Neural progenitor cell (in vitro differentiated cells): Measurements from ENCODE around the gene LRRC63. TPM values are rescaled to one million over a fixed set of nuclear protein-coding genes. Genes with fewer than 3 reads are reported as not detected.
A peak's percentile ranks its signal among the peaks of the same experiment; 100 is the strongest.

Source experiments
- DNase-seq: peaks from one replicate; pipeline ENCODE4 v3.0.0-alpha.2; 2016; ENCODE audit warnings: low spot score
- H2AFZ ChIP-seq: fragments of 200-600 bp; sonication (generic); replicated peaks from 2 replicates; pipeline ENCODE4 v1.6.1; 2016; ENCODE audit warnings: antibody characterized with exemption
- H3F3A ChIP-seq: fragments of 200-600 bp; sonication (generic); 2 replicates; pipeline ENCODE4 v1.6.1; 2016; ENCODE audit warnings: antibody characterized with exemption, low read depth
- H3K27ac ChIP-seq: fragments of 200-600 bp; sonication (generic); 2 replicates; pipeline ENCODE4 v1.5.1; 2016; ENCODE audit warnings: mild to moderate bottlenecking
- H3K27me3 ChIP-seq: fragments of 200-600 bp; sonication (generic); 2 replicates; pipeline ENCODE4 v1.6.1; 2016; ENCODE audit warnings: mild to moderate bottlenecking, moderate library complexity
- H3K36me3 ChIP-seq: fragments of 200-600 bp; sonication (generic); 2 replicates; pipeline ENCODE4 v1.5.1; 2016
- H3K4me1 ChIP-seq: fragments of 200-600 bp; sonication (generic); 2 replicates; pipeline ENCODE4 v1.6.1; 2016; ENCODE audit warnings: mixed run types
- H3K4me2 ChIP-seq: fragments of 200-600 bp; sonication (generic); 2 replicates; pipeline ENCODE4 v1.6.1; 2016
- H3K4me3 ChIP-seq: fragments of 200-600 bp; sonication (generic); 2 replicates; pipeline ENCODE4 v1.5.1; 2016
- H3K79me2 ChIP-seq: fragments of 200-600 bp; sonication (generic); 2 replicates; pipeline ENCODE4 v1.6.1; 2016; ENCODE audit warnings: low read depth
- H3K9ac ChIP-seq: fragments of 200-600 bp; sonication (generic); 2 replicates; pipeline ENCODE4 v1.6.1; 2016
- H3K9me3 ChIP-seq: fragments of 200-600 bp; sonication (generic); 2 replicates; pipeline ENCODE4 v1.5.1; 2016; ENCODE audit warnings: low read depth
- H4K20me1 ChIP-seq: fragments of 200-600 bp; sonication (generic); 2 replicates; pipeline ENCODE4 v1.6.1; 2016; ENCODE audit warnings: low read depth
- H3K27ac Mint-ChIP-seq: 3 replicates; pipeline ENCODE4 v1.8.0; 2021; ENCODE audit warnings: mixed read lengths
- H3K27me3 Mint-ChIP-seq: 2 replicates; pipeline ENCODE4 v1.8.0; 2022; ENCODE audit warnings: low read depth, mild to moderate bottlenecking, inconsistent platforms, moderate library complexity, mixed read lengths; ENCODE audit not compliant: insufficient read depth
- H3K36me3 Mint-ChIP-seq: 3 replicates; pipeline ENCODE4 v1.8.0; 2021; ENCODE audit warnings: mixed read lengths
- H3K4me1 Mint-ChIP-seq: 3 replicates; pipeline ENCODE4 v1.8.0; 2021; ENCODE audit warnings: mixed read lengths
- H3K4me3 Mint-ChIP-seq: 3 replicates; pipeline ENCODE4 v1.8.0; 2021; ENCODE audit warnings: mild to moderate bottlenecking, moderate library complexity, mixed read lengths
- H3K9me3 Mint-ChIP-seq: 3 replicates; pipeline ENCODE4 v1.8.0; 2020; ENCODE audit warnings: mixed read lengths
- EZH2 ChIP-seq: fragments of 200-600 bp; sonication (generic); IDR thresholded peaks from 2 replicates; pipeline ENCODE4 v1.6.1; 2017; ENCODE audit warnings: antibody characterized with exemption, mild to moderate bottlenecking, moderate library complexity
- EZH2phosphoT487 ChIP-seq: fragments of 200-600 bp; sonication (generic); IDR thresholded peaks from 2 replicates; pipeline ENCODE4 v1.6.1; 2017; ENCODE audit warnings: antibody characterized with exemption
- total RNA-seq: library from RNA; depleted of rRNA; stranded (reverse); fragments of >200 nt; gene quantifications from 2 replicates; pipeline ENCODE4 v1.2.3, GENCODE V29; 2015; ENCODE audit warnings: low replicate concordance
- TF ChIP-seq, protein P1 (sequence below): fragments of 200-600 bp; sonication (generic); IDR thresholded peaks from 2 replicates; pipeline ENCODE4 v1.5.1; 2017; ENCODE audit warnings: antibody characterized with exemption, mild to moderate bottlenecking

Gene LRRC63
- total RNA-seq, 1 donor from 2014 or later: not detected

GRCh38 chr13:46181377-46181839 lies 30.3 kb upstream of the LRRC63 start:
- Histone ChIP-seq H3K4me3 (no peak overlapping the region), H3K36me3 (no peaks in the 10 kb centered on the region), H3K9ac (no peak overlapping the region), H3K9me3 (no peaks in the 10 kb centered on the region), H2AFZ (no peak overlapping the region), H3K27ac (no peak overlapping the region), H3K4me1 (no peaks in the 10 kb centered on the region), H4K20me1 (no peaks in the 10 kb centered on the region), H3K4me2 (no peak overlapping the region), H3F3A (no peaks in the 10 kb centered on the region), H3K27me3 (no peaks in the 10 kb centered on the region), H3K79me2 (no peaks in the 10 kb centered on the region)
- Mint-ChIP-seq H3K4me3 (no peak overlapping the region), H3K36me3 (no peaks in the 10 kb centered on the region), H3K27me3 (peaks cover 6% of the 10 kb centered on the region), H3K27ac (no peak overlapping the region), H3K4me1 (no peaks in the 10 kb centered on the region), H3K9me3 (no peaks in the 10 kb centered on the region)
- TF ChIP-seq, protein P1, sequence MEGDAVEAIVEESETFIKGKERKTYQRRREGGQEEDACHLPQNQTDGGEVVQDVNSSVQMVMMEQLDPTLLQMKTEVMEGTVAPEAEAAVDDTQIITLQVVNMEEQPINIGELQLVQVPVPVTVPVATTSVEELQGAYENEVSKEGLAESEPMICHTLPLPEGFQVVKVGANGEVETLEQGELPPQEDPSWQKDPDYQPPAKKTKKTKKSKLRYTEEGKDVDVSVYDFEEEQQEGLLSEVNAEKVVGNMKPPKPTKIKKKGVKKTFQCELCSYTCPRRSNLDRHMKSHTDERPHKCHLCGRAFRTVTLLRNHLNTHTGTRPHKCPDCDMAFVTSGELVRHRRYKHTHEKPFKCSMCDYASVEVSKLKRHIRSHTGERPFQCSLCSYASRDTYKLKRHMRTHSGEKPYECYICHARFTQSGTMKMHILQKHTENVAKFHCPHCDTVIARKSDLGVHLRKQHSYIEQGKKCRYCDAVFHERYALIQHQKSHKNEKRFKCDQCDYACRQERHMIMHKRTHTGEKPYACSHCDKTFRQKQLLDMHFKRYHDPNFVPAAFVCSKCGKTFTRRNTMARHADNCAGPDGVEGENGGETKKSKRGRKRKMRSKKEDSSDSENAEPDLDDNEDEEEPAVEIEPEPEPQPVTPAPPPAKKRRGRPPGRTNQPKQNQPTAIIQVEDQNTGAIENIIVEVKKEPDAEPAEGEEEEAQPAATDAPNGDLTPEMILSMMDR: no peak
- no peak for TF ChIP-seq EZH2
- TF ChIP-seq EZH2phosphoT487: no peak
- no peak for DNase-seq

DNA sequence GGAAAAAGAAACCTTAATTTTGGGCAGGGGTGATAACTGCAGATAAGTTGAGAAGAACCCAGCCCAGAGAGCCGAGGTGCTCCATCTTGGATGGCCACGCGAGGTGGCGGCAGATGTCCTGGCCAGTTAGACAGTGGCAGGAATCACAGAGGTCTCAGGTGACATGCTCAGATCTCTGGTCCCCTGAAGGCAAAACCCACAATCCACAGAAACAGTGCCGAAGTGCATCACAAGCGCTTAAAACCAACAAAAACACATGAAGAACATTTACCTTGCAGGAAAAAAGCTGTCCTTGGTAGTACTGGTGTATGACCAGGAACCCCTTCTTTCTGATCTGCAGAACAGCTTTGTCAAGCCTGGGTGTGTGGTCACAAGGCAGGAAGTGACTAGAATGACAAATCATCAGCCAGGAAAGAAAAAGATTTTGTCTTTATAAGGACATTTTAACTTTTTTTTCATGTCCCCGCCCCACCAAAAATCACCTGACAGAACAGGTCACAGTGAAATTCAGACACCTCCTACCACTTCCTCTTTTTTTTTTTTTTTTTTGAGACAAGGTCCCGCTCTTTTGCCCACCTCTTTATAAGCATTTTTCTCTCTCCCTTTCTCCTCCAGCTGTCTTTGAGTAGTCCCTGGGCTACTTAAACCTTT lies 29.8 kb upstream of the LRRC63 start, which contains the start of gene LCP1:
Gene LCP1 (minus strand): TSS at position 338 of the 651 bp plus-strand sequence. CDS start 22,515 bp downstream, outside the sequence.
- Mint-ChIP-seq H3K4me3 (no peak within 1 kb of the TSS), H3K36me3 (no peaks in the 10 kb centered on the region), H3K27ac (no peak within 1 kb of the TSS), H3K4me1 (no peaks in the 10 kb centered on the region), H3K27me3 (peaks cover 6% of the 10 kb centered on the region), H3K9me3 (no peaks in the 10 kb centered on the region)
- no peak within 1 kb of the TSS for H3K4me2 ChIP-seq
- no peaks in the 10 kb centered on the region for H3K9me3 ChIP-seq
- H3K36me3 ChIP-seq: no peaks in the 10 kb centered on the region
- no peaks in the 10 kb centered on the region for H4K20me1 ChIP-seq
- H3F3A ChIP-seq: no peaks in the 10 kb centered on the region
- H3K4me3 ChIP-seq: no peak within 1 kb of the TSS
- no peak for DNase-seq
- H3K9ac ChIP-seq: no peak within 1 kb of the TSS
- H3K79me2 ChIP-seq: no peaks in the 10 kb centered on the region
- no peaks in the 10 kb centered on the region for H3K4me1 ChIP-seq
- H3K27ac ChIP-seq: no peak within 1 kb of the TSS
- TF ChIP-seq EZH2 (no peak), EZH2phosphoT487 (no peak)
- TF ChIP-seq, protein P1: no peak
- H2AFZ ChIP-seq: peak within 1 kb of the TSS; percentile 4
- H3K27me3 ChIP-seq: no peaks in the 10 kb centered on the region

DNA sequence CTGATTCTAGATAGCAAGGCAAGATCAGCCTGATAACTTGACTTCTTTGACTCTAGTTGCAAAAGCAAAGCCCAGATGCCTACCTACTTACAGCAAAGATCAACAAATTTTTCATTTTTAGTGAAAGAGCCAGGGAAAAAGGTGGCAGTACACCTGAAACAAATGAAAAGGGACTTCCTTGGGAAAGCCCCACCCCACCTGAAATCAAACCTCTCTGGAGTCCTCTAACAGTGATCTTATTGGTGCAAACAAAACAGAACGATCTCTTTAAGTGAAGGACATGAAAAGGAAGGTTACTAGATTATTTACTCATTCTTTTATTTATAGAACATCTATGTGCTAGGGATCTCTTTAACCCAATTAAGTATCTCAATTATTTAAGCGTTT lies 29.2 kb upstream of the LRRC63 start:
- no peak for DNase-seq
- TF ChIP-seq EZH2phosphoT487 (no peak), EZH2 (no peak)
- TF ChIP-seq, protein P1: no peak
- Mint-ChIP-seq H3K36me3 (no peaks in the 10 kb centered on the region), H3K9me3 (no peaks in the 10 kb centered on the region), H3K27me3 (peaks cover 6% of the 10 kb centered on the region), H3K27ac (no peak overlapping the region), H3K4me3 (no peak overlapping the region), H3K4me1 (no peaks in the 10 kb centered on the region)
- Histone ChIP-seq H3K9ac (no peak overlapping the region), H3K9me3 (no peaks in the 10 kb centered on the region), H3K36me3 (no peaks in the 10 kb centered on the region), H3K4me1 (no peaks in the 10 kb centered on the region), H3K4me3 (no peak overlapping the region), H4K20me1 (no peaks in the 10 kb centered on the region), H3K4me2 (no peak overlapping the region), H2AFZ (peak overlapping the region; percentile 4), H3K79me2 (no peaks in the 10 kb centered on the region), H3K27me3 (no peaks in the 10 kb centered on the region), H3K27ac (no peak overlapping the region), H3F3A (no peaks in the 10 kb centered on the region)
